Vagina (tissue), 2 donors: ENCODE data around the gene KRT28.

Experiments
- CTCF ChIP-seq, 3 experiments: fragments of 450-650 bp in 2 of 3; fragments of 200-600 bp in 1 of 3; sonication (generic) in 1 of 3; IDR thresholded peaks; one replicate each; pipeline ENCODE4 v1.5.1; 2017 to 2019; ENCODE audit warnings: antibody characterized with exemption in 3 of 3, mild to moderate bottlenecking in 2 of 3, moderate library complexity in 2 of 3
- POLR2AphosphoS5 ChIP-seq, 2 donors: sonication (generic); formaldehyde crosslinking; IDR thresholded peaks; one replicate each; pipeline ENCODE4 v1.9.0; 2017; ENCODE audit warnings: antibody characterized with exemption in 2 of 2, mild to moderate bottlenecking in 2 of 2, low read depth in 1 of 2; ENCODE audit not compliant: insufficient read depth in 1 of 2

GRCh38 chr17:40825599-40825998, 25.8 kb upstream of the KRT28 start:
- TF ChIP-seq CTCF (IDR thresholded peaks at IDR 0.05): no peak
- no peak for TF ChIP-seq POLR2AphosphoS5 (IDR thresholded peaks at IDR 0.05; ENCODE audit: insufficient read depth in 1 of 2, low read depth in 1 of 2)
